NCI-H82 treated with DMSO at 0.1 percent for 48 hours (cell line): ENCODE data around the gene AHNAK2.

Experiments used
- DNase-seq: peaks from one replicate; lab custom pipeline; 2025; ENCODE audit not compliant: unreplicated experiment; lab: John Stamatoyannopoulos, UW

AHNAK2 gene

GRCh38 chr14:104986487-104987164 lies 8.5 kb upstream of the AHNAK2 start:
- DNase-seq, result no peak

- DNase-seq, result peak; percentile 6
These were observed 7.7 kb upstream of the AHNAK2 start, which contains the start of gene CLBA1 for GRCh38 chr14:104985675-104986486. TSS of gene CLBA1 (plus strand) at chr14:104985788. CDS start at chr14:104986432, 644 bp downstream.

- DNase-seq, result no peak
These were observed 6.1 kb upstream of the AHNAK2 start for GRCh38 chr14:104984056-104984894.

- no peak for DNase-seq
These were observed 5.1 kb upstream of the AHNAK2 start for GRCh38 chr14:104983231-104983721.

GRCh38 chr14:104982548-104983230 lies 4.5 kb upstream of the AHNAK2 start:
- DNase-seq, result no peak

- DNase-seq, result no peak
These were observed 3.7 kb upstream of the AHNAK2 start for GRCh38 chr14:104981699-104982541.

GRCh38 chr14:104980611-104981531 lies 2.7 kb upstream of the AHNAK2 start:
- no peak for DNase-seq

- DNase-seq, result no peak
These were observed 1.8 kb upstream of the AHNAK2 start for GRCh38 chr14:104979758-104980610.

GRCh38 chr14:104978746-104979691 lies 845 bp upstream of the AHNAK2 start:
- DNase-seq, result no peak

GRCh38 chr14:104977008-104977680 lies 1.0 kb downstream of the AHNAK2 start:
- DNase-seq, result no peak

- DNase-seq, result peak; percentile 29
These were observed 1.8 kb downstream of the AHNAK2 start for GRCh38 chr14:104976198-104977007.

GRCh38 chr14:104975481-104976197 lies 2.5 kb downstream of the AHNAK2 start:
- no peak for DNase-seq

GRCh38 chr14:104974665-104975390 lies 3.3 kb downstream of the AHNAK2 start:
- no peak for DNase-seq

- DNase-seq, result no peak
These were observed 4.0 kb downstream of the AHNAK2 start for GRCh38 chr14:104974146-104974541.
